GM04504 (cell line): ENCODE data around the gene RUBCNL.

Experiments
- DNase-seq: peaks from one replicate; pipeline ENCODE4 v3.0.0-alpha.2; 2012; ENCODE audit warnings: low read depth

RUBCNL gene

DNA sequence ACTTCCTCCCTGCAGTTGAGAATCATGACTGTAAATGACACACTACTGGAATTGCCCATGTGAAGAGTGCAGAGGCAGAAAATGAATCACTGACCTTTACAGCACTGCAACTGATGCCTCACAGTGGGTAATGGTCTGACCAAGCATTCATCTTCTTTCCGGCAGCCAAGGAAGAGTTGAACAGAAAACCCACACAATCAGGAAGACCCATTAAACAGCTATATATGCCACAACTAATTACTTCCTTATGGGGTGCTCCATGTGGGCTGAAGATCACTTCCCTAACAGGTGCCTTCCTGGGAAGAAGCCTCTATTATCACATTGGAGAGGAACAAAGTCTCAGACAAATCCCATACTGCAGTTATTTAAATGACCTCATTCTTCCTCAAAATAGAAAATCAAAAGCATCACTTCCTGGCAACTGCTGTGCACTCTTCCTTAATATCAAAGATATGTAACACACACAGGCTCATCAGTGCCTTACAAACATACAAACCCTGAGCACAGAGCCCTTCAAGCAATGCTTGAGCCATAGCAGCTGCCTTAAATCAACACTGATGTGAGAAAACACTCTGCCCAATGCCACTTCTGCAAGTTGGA lies 45.8 kb downstream of the RUBCNL start:
- DNase-seq = peak; percentile 32

DNA sequence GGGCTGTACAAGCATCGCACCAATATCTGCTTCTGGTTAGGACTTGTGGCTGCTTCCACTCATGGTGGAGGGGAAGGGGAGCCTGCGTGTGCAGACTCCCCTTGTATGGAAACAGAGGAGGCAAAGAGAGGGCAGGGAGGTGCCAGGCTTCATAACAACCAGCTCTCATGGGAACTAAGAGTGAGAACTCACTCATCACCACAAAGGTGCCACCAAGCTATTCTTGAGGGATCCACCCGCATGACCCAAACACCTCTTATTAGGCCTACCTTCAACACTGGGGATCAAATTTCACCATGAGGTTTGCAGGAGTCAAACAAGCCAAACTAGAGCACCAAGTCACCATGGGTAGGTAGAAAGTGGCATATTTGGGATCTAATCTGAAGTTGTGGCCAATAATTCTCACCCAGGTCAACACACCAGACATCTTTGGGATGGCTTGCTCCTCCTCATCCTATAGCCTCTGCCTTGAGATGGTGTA lies 46.4 kb downstream of the RUBCNL start:
- no peak for DNase-seq

- DNase-seq = no peak
Observed at GRCh38 chr13:46340011-46340410, 47.0 kb downstream of the RUBCNL start.

DNA sequence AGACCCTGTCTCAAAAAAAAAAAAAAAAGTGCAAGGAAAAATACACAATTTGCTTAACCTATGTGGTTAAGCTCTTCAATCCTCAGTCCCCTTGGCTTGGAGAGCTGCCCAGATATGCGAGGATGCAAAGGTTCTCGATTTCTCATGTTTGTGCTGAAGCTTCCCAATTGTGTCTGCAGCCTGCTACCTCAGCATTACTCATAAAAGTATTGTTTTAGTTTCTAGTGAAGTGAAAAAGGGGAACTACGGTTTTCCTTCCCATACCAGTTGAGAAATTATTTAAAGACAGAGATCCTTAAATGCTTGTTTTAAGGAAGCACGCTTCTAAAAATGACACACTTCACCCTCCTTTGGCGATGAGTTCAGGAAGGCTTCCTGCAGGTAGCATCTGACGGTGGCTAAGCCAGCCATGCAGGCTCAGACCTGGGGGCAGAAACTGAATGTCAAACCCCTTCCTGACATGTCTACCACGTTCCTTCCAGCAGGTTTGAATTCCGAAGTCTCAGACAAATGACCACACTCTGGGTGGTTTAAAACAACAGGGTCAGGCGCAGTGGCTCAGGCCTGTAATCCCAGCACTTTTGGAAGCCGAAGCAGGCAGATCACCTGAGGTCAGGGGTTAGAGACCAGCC lies 47.9 kb downstream of the RUBCNL start:
- DNase-seq = no peak

DNA sequence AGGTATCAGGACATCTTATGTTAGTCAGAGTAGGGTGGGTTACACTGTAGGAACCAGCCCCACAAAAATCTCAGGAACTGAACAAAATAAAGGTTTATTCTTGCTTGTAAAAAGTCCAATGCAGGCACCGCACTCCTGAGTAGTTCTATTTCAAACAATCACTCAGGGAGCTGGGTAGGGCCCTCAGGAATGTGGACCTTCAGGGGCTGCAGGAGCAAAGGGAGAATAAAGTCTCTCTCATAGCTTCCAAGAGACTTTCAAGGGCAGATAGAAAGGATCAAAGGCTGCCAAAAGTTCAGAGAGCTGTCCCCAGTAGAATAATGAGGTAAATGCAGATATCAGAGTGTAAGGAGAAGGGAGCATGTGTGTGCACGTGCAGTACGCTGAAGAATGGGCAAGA lies 49.4 kb downstream of the RUBCNL start:
- DNase-seq = no peak

- no peak for DNase-seq
Observed at GRCh38 chr13:46334035-46334822, 52.8 kb downstream of the RUBCNL start.

DNA sequence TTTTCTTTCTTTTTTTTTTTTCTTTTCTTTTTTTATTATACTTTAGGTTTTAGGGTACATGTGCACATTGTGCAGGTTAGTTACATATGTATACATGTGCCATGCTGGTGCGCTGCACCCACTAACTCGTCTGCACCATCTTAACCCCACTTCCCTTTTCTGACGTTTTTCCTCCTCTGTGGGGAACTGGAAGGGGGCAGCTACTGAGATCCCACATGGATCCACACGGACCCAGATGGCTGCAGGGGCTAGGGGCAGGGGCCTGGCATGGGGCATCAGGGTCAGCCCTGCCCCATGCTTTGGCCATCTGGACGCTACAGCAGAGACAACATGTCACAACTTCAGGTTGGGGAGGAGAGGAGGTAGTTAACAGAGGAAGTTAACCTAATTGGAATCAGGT lies 54.3 kb downstream of the RUBCNL start:
- DNase-seq = no peak

DNA sequence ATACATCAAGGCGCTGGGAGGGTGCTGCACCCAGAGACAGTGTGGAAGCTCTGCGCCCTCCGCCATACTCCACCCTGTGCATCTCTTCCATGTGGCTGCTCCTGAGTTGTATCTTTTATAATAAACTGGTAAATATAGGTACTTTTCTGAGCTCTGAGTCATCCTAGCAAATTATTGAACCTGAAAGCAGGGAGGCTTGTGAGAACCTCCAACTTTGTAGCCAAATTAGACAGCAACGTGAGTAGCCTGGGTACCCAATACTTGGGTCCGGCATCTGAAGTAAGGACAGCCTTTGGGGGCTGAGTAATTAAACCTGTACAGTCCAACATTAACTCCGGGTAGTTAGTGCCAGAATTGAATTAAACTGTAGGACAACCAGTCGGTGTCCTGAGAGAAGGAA lies 57.4 kb downstream of the RUBCNL start:
- DNase-seq = no peak

DNA sequence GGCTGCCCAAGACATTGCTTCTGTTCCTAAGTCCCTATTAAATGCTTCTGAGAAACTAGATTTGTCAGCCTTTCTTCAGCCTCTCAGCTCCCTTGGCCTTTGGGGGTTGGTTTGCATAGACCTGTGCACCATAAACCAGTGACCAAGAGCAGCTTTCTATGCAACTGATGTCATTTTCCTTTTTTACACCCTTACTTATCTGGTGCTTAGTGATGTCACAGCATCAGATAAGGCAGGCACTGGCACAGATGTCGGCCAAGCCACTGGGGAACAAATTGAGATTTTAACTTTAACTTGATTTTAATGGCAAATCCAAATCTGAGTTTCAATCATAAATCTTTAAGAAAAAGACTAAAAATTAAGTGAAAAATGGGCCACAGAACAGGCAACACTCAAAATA lies 59.8 kb downstream of the RUBCNL start:
- DNase-seq = no peak

GRCh38 chr13:46324976-46325375 lies 62.1 kb downstream of the RUBCNL start:
- DNase-seq = no peak

- DNase-seq = peak; percentile 35
Observed at GRCh38 chr13:46321494-46322225, 65.4 kb downstream of the RUBCNL start.

DNA sequence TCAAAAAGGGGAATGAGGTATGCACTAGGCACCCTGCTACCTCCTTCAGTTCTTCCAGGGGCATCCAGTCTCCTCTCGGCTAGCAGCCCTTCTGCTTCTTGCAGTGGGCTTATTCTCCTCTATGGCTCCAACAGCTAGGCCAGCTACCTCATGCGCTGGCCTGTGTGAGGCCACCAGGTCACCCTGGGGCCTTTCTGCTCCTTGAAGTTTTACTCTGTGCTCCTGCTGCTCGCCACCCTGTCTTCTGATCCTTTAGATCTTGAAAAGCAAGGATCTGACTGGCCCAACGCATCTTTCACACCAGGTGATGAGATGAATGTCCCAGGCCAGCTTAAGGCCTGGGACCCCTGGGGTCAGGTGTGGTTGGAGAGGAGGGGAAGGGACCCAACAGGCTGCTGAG lies 66.2 kb downstream of the RUBCNL start:
- no peak for DNase-seq

DNA sequence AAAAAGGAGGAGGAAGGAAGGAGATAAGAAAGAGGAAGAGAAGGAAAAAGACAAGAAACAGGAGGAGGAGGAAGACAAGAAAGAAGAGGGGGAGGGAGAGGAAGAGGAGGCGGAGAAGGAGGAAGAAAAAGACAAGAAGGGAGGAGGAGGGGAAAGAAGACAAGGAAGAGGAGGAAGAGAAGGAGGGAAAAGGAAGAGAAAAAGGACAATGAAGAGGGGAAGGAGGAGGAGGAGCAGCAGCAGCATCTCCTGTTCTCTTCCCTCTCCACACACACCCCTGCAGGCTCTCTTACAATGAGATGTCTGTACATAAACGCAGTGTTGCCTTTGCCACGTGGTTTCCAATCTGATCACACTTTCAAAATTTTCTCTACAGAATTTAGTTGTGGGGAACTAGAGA lies 66.6 kb downstream of the RUBCNL start:
- no peak for DNase-seq

- DNase-seq = no peak
Observed at GRCh38 chr13:46318986-46319385, 68.1 kb downstream of the RUBCNL start.

- no peak for DNase-seq
Observed at GRCh38 chr13:46317120-46317519, 69.9 kb downstream of the RUBCNL start.

- no peak for DNase-seq
Observed at GRCh38 chr13:46315491-46316075, 71.5 kb downstream of the RUBCNL start.

GRCh38 chr13:46315036-46315435 lies 72.0 kb downstream of the RUBCNL start:
- no peak for DNase-seq

- no peak for DNase-seq
Observed at GRCh38 chr13:46314587-46314986, 72.5 kb downstream of the RUBCNL start.

- no peak for DNase-seq
Observed at GRCh38 chr13:46313432-46314257, 73.4 kb downstream of the RUBCNL start.

DNA sequence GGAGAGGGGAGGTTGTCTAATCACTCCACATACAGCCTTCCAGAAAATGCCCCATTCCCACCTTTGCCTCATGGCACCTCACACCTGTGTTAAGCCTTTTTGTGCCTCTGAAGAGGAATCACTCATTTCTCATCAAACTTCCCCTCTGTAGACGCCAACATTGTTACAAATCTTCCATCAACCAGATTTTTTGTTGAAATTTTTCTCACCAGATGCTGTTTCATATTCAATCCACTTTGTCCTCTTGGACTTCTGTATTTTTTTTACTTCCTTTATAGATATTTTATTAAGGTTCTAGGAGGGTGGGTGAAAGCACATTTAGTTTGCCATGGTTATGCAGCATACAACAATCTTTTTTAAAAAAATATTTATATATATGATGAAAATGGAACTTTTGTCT lies 74.0 kb downstream of the RUBCNL start:
- no peak for DNase-seq

DNA sequence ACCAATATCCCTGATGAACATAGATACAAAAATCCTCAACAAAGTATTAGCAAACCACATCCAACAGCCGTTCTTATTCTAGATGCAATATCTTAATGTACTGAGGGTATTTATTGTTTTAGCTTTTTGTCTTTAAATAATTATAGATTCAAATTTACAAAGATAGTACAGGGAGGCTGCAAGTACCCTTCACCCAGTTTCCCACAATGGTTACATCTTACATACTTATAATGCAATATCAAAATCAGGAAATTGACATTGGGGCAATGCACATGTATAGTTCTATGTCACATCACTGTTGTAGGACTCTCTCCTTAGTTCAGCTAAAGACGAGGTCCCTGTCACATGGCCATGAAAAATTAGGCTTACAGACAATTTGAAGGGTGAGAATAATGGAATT lies 75.8 kb downstream of the RUBCNL start:
- DNase-seq = no peak
